A673 (cell line): ENCODE results near the gene IFRD2. TPM values are rescaled to one million over a fixed set of nuclear protein-coding genes. Genes with fewer than 3 reads are reported as not detected.
"Not testable (repeated sequence)": the region's sequence is repeated elsewhere in the genome, so short reads cannot be mapped to it uniquely, and the experiment has no call there.

Source experiments
- BruUV-seq: library from RNA; stranded (reverse); fragments of 400-500 nt; replicated peaks from 2 replicates; lab custom pipeline; 2021; lab: Mats Ljungman, UMichigan
- CTCF ChIA-PET: fragments of 300-600 bp; sonication (Branson Sonifier 250); formaldehyde crosslinking; loops from one replicate; lab custom pipeline; 2022; ENCODE audit warnings: antibody characterized with exemption; lab: Charles Lee
- POLR2A ChIA-PET: fragments of 300-600 bp; sonication (Branson Sonifier 250); formaldehyde crosslinking; loops from one replicate; lab custom pipeline; 2022; ENCODE audit warnings: antibody characterized with exemption; ENCODE audit not compliant: low non-redundant PET; lab: Charles Lee
- DNase-seq: peaks from one replicate; pipeline ENCODE4 v3.0.0-alpha.2; 2015; ENCODE audit warnings: low spot score
- H3K27ac ChIP-seq: fragments of 200-600 bp; sonication (generic); 2 replicates; pipeline ENCODE4 v1.5.1; 2016; ENCODE audit warnings: mixed run types, low read depth, mild to moderate bottlenecking, mixed read lengths, antibody characterized with exemption, low read length; ENCODE audit not compliant: poor library complexity, severe bottlenecking
- H3K27me3 ChIP-seq: fragments of 200-600 bp; sonication (generic); replicated peaks from 2 replicates; pipeline ENCODE4 v1.6.1; 2017; ENCODE audit warnings: mixed run types, low read depth, mild to moderate bottlenecking, mixed read lengths, antibody characterized with exemption, low read length; ENCODE audit not compliant: insufficient read depth, poor library complexity
- H3K36me3 ChIP-seq: fragments of 200-600 bp; sonication (generic); 2 replicates; pipeline ENCODE4 v1.6.1; 2016; ENCODE audit warnings: mixed run types, mild to moderate bottlenecking, mixed read lengths, antibody characterized with exemption, low read length; ENCODE audit not compliant: insufficient read depth, poor library complexity, severe bottlenecking
- H3K4me1 ChIP-seq: fragments of 200-600 bp; sonication (generic); 2 replicates; pipeline ENCODE4 v1.6.1; 2017; ENCODE audit warnings: mixed run types, mild to moderate bottlenecking, mixed read lengths, antibody characterized with exemption, low read length; ENCODE audit not compliant: insufficient read depth, poor library complexity, severe bottlenecking
- H3K4me3 ChIP-seq: fragments of 200-600 bp; sonication (generic); 2 replicates; pipeline ENCODE4 v1.5.1; 2016; ENCODE audit warnings: low read depth, mixed run types, mild to moderate bottlenecking, mixed read lengths, low read length; ENCODE audit not compliant: poor library complexity, severe bottlenecking
- H3K9me3 ChIP-seq: fragments of 200-600 bp; sonication (generic); 2 replicates; pipeline ENCODE4 v1.6.1; 2016; ENCODE audit warnings: mixed run types, low read depth, mild to moderate bottlenecking, mixed read lengths, antibody characterized with exemption, low read length; ENCODE audit not compliant: poor library complexity, severe bottlenecking
- CTCF ChIP-seq: fragments of 300-800, 200-600 bp; sonication (generic); conservative IDR thresholded peaks from 2 replicates; pipeline ENCODE4 v1.5.1; 2017; ENCODE audit warnings: low read depth, mild to moderate bottlenecking, antibody characterized with exemption, low read length, moderate library complexity, mixed read lengths
- EZH2 ChIP-seq: fragments of 200-600 bp; sonication (generic); IDR thresholded peaks from 2 replicates; pipeline ENCODE4 v1.6.1; 2017; ENCODE audit warnings: borderline replicate concordance, low read depth, mild to moderate bottlenecking, mixed read lengths, antibody characterized with exemption, low read length; ENCODE audit not compliant: poor library complexity, severe bottlenecking
- intact Hi-C: fragments of 100-400 bp; cut with micrococcal nuclease; formaldehyde crosslinking; loops from one replicate; pipeline ENCODE4 v1.10.0; 2022; ENCODE audit not compliant: unreplicated experiment
- total RNA-seq: library from RNA; stranded (reverse); gene quantifications from 2 replicates; pipeline ENCODE4 v1.2.3, GENCODE V29; 2021

IFRD2 gene
- total RNA-seq, 1 experiment from 2014 or later: 77.4 TPM

GRCh38 chr3:50288387-50289007 lies 3.7 kb downstream of the IFRD2 start:
- ChIA-PET POLR2A (no interaction called here), CTCF (no interaction called here)
- Histone ChIP-seq H3K27ac (no peak overlapping the region), H3K36me3 (peaks cover 17% of the 10 kb centered on the region), H3K4me3 (no peak overlapping the region), H3K9me3 (no peaks in the 10 kb centered on the region), H3K4me1 (no peaks in the 10 kb centered on the region), H3K27me3 (no peaks in the 10 kb centered on the region)
- DNase-seq: no peak
- TF ChIP-seq CTCF: no peak
- intact Hi-C loops: no loop called here
- no TSS peak for BruUV-seq

GRCh38 chr3:50287262-50287661 lies 5.0 kb downstream of the IFRD2 start:
- H3K36me3 ChIP-seq: peaks cover 17% of the 10 kb centered on the region
- intact Hi-C loops: no loop called here
- H3K4me3 ChIP-seq: no peak overlapping the region
- CTCF ChIA-PET: no interaction called here
- POLR2A ChIA-PET: no interaction called here
- H3K27me3 ChIP-seq: no peaks in the 10 kb centered on the region
- H3K27ac ChIP-seq: no peak overlapping the region
- no peak for TF ChIP-seq EZH2
- H3K9me3 ChIP-seq: no peaks in the 10 kb centered on the region
- DNase-seq: no peak
- no peaks in the 10 kb centered on the region for H3K4me1 ChIP-seq
- no TSS peak for BruUV-seq

GRCh38 chr3:50286322-50287227 lies 5.7 kb downstream of the IFRD2 start:
- Histone ChIP-seq H3K4me1 (no peaks in the 10 kb centered on the region), H3K27ac (no peak overlapping the region), H3K9me3 (no peaks in the 10 kb centered on the region), H3K36me3 (peaks cover 17% of the 10 kb centered on the region), H3K4me3 (no peak overlapping the region), H3K27me3 (no peaks in the 10 kb centered on the region)
- intact Hi-C loops: no loop called here
- DNase-seq: no peak
- no peak for TF ChIP-seq CTCF
- BruUV-seq: no TSS peak
- POLR2A ChIA-PET: no interaction called here
- CTCF ChIA-PET: no interaction called here

GRCh38 chr3:50284121-50284520 lies 8.1 kb downstream of the IFRD2 start:
- DNase-seq, H3K4me3 ChIP-seq, H3K4me1 ChIP-seq, H3K27me3 ChIP-seq, POLR2A ChIA-PET, BruUV-seq, H3K9me3 ChIP-seq, intact Hi-C loops, H3K36me3 ChIP-seq, H3K27ac ChIP-seq, CTCF ChIA-PET: not testable (repeated sequence)
